KBM-7 (cell line): ENCODE measurements around the gene TNN.
A peak's percentile ranks its signal among the peaks of the same experiment; 100 is the strongest.

Source experiments
- DNase-seq: peaks from one replicate; pipeline ENCODE4 v3.0.0-alpha.2; 2015
- in situ Hi-C: fragments of 300-500 bp; cut with MboI; formaldehyde crosslinking; loops from 2 replicates; pipeline ENCODE4 v1.14.3; 2020; ENCODE audit warnings: low sequenced_read_pairs, low pct_unique_long_range_greater_than_20kb, mixed read lengths

TNN gene

DNA sequence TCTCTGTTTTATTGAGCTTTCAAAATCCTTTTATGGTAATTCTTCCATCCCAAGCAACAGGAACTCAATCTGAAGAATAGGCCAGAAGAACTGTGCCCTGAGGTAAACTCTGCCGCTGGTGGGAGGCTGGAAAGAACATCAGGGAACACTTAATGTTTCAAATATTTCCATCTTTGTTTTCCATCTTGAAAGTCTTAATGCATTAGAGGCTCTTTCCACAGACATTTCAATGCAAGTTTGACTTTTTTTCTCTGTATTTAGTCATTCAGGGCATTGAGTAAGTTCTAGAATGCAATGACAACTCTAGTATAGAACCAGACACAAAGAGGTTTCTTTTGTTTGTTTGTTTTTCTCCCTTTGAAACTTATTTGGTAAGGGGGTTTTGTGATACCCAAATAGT, 63.5 kb downstream of the TNN start:
- in situ Hi-C loops: loop anchor here (25.0 kb wide), 1 partner anchor 94 kb away; no protein-coding TSS in a partner anchor
- DNase-seq: no peak

DNA sequence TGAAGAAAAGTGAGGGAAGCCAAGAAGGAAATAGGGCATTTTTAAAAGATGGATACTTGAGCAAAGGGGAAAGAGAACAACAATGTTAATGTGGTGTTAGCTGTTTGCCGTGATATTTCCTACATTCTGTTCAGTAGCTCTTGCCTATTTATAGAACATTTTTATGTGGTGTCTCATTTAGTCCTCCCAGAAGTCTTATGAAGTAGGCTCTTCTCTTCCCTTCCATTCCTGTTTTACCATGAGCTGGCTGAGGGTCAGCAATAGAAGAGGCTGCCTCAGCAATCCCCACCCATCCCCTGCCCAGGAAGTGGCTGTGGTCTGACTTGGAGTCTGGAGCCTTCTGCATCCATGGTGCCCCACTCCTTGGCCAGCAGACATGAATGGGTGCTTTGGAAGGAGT, 64.8 kb downstream of the TNN start:
- in situ Hi-C loops: loop anchor here (25.0 kb wide), 1 partner anchor 95 kb away; no protein-coding TSS in a partner anchor
- DNase-seq: no peak

DNA sequence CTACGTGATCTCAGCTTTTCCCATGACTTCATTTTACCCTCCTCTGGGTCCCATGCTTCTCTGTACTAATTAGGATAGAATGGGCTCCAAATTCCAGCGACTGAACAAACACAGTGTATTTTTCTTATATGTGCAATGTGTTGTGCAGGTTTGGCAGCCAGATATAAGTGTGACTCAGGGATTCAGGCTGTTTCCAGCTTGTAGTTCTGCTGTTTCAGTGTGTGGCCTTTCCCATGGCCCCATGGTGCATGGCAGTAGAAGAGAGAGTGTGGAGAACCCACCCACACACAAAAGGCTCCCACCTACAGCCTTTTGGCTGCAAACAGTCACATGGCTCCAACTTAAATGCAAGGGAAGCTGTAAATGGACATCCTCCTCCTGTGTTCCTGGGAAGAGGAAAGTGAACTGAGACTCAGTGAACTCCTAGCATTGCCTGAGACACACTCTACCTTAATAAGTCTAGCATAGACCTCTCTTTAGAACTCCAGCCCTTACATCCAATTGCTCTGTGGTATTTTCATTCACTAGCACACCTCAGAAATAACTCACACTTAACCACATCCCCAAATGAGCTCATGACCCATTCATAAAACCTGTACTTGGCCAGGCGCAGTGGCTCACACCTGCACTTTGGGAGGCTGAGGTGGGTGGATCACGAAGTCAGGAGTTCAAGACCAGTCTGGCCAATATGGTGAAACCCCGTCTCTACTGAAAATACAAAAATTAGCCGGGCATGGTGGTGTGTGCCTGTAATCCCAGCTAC, 66.2 kb downstream of the TNN start:
- in situ Hi-C loops: loop anchor here (25.0 kb wide), 1 partner anchor 97 kb away; no protein-coding TSS in a partner anchor
- no peak for DNase-seq

DNA sequence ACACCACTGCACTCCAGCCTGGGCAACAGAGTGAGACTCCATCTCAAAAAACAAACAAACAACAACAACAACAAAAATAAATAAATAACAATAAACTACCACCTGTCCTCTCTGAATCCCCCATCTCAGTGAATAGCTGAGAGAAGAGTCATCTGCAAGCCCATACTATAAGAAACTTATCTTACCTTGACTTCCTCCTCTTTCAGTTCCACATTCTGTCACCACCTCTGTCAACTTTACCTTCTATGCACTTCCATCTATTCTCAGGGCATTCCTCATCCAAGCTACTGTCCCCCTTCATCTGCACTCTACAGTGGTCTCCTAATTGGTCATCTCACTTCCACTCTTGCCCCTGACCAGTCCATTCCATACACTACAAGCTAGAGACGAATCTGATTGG, 66.9 kb downstream of the TNN start:
- in situ Hi-C loops: loop anchor here (25.0 kb wide), 1 partner anchor 97 kb away; no protein-coding TSS in a partner anchor
- no peak for DNase-seq

DNA sequence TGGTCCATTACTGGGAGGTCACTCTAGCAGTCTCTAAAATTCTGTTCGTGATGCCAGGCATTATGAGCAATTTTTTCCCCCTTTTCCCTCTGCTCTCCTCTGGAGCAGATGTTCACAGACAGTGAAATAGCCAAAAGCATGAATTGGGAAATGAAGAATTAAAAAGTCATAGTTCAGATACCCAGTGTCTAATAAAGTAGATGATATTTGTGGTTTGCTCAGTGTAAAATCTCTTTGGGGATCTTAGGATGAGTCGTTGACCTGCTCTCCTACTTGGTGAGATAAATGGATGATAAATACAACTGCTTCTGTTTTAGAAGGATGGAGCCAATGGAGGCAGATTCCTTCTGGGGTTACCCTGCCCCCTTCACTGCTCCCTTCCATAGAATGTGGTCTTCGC, 68.6 kb downstream of the TNN start:
- DNase-seq: no peak
- in situ Hi-C loops: loop anchor here (25.0 kb wide), 1 partner anchor 99 kb away; no protein-coding TSS in a partner anchor

DNA sequence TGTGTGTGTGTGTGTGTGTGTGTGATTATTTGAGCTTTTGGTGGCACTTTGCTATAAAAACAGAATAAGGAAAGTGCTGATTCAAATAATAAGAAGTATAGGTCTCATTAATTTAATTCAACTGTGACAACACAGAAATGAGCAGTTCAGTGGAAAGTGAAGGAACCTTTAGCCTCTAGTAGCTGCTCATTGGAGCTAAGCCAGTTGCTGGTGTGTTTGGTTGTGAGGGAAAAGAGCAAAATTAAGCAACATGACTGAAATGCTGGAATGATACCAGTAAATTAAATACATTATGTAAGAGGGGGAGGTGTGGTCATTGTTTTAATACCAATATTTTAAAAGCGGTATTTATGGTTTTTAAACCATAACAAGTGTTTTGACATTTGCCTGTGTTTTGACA, 69.7 kb downstream of the TNN start:
- in situ Hi-C loops: loop anchor here (25.0 kb wide), 1 partner anchor 100 kb away; no protein-coding TSS in a partner anchor
- no peak for DNase-seq

DNA sequence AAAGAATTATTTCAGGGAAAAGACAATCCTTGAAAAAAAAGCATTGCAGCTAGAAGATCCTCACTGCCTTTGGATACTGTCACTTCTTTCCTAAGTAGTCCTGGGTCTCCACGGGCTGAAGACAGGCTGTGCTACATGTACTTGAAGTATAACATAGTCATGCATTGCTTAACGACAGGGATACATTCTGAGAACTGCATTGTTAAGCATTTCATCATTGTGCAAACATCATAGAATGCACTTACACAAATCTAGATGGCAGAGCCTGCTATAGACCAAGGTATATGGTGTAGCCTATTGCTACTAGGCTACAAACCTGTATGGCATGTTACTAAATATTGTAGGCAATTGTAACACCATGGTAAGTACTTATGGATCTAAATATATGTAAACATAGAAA, 70.9 kb downstream of the TNN start:
- DNase-seq: no peak
- in situ Hi-C loops: loop anchor here (25.0 kb wide), 1 partner anchor 101 kb away; no protein-coding TSS in a partner anchor

DNA sequence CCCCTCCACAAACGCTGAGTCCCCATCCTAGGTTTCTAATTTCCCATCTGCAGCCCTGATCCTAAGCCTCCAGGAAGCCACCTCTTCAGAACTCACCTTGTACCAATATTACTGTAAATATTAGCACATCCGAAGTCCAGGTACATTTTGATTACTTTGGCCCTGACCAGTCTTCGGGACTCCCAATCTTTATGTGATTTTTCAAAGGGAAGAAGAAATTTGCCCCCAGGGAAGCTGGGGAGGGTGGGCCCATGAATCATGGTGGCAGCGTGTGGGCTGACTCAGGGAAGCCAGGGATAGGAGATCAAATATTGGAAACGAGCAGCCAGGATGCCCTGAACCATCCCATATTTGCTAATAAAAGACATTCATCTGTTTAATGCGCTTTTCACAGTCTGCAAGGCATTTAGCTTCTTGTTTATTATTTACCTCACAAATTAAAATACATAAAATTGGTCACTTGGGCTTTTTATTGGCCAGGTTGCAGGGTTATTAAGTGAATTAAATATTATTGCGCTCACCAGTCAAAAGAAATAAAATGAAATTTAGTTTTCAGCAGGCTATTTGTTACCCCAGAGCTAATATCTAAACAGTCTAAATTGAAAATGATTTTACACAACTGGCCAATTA, 78.4 kb downstream of the TNN start:
- no peak for DNase-seq
- in situ Hi-C loops: loop anchor here (10.0 to 25.0 kb wide), 2 partner anchors 109 to 179 kb away; no protein-coding TSS in a partner anchor

DNA sequence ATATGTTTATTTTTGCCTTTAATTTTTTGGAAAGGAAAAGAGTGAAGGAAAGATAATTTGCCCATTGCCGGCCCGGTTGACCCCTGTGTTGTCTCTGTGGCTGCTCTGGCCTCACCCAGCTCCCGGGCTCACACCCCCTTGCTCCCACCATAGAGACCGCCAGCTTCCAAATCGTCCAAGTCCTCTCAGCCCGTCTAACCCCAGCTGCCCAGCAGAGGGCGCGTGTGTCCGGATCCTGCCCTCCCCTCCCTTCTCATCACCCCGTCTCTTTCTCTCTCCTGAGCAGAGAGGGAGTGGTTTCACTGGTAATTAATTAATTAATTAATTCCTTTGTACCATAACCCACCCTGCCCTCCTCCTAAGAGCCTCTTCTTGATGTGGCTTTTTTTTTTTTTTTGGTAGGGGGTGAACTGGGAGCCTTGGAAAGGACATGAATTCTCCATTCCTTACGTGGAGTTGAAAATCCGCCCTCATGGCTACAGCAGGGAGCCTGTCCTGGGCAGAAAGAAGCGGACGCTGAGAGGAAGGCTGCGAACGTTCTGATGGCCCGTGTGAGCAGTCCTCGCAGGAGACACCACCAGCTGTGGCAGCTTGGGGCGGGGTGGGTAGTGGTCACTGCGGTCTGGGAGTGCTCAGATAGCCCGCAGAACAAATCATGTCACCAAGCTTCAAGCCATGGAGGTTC, 79.0 kb downstream of the TNN start:
- in situ Hi-C loops: loop anchor here (10.0 to 25.0 kb wide), 2 partner anchors 109 to 178 kb away; no protein-coding TSS in a partner anchor
- DNase-seq: peak; percentile 81

DNA sequence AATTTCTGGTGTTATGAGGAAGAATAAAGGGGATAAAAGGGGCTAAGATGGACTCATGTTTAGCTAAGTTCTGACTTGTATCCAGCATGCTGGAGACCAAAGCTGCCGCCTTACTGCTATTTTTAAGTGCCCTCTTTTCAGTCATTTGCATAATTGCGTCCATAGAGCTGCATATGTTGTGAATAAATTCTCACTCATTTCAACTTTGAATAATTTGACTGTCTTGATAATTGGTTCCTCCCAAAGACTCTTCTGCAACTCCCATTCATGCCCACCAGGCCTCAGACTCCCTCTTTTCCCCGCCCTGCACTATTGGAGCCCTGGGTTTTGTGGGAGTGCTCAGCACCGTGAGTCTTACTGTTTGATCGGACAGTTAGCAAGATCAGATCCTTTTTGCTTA, 79.9 kb downstream of the TNN start:
- DNase-seq: no peak
- in situ Hi-C loops: loop anchor here (10.0 to 25.0 kb wide), 2 partner anchors 110 to 177 kb away; no protein-coding TSS in a partner anchor

DNA sequence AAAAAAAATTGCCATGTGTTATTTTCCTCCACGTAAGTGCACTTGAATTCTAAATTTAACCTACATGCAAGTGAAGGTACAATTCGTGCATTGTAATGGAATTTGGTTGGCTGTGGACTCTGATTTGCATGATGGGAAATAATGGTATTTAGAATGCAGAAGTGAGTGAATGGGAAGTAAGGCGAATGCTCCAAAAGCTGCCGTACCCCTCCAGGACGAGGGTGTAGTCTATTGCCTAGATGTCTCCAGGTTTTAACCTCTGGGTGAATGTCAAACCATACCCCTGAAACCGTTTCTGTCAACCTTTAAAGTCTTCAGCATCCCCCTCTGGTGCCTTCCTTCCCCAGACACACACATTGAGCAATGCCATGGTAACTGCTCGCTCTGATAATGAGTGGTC, 80.4 kb downstream of the TNN start:
- no peak for DNase-seq
- in situ Hi-C loops: loop anchor here (10.0 to 25.0 kb wide), 2 partner anchors 111 to 177 kb away; no protein-coding TSS in a partner anchor

DNA sequence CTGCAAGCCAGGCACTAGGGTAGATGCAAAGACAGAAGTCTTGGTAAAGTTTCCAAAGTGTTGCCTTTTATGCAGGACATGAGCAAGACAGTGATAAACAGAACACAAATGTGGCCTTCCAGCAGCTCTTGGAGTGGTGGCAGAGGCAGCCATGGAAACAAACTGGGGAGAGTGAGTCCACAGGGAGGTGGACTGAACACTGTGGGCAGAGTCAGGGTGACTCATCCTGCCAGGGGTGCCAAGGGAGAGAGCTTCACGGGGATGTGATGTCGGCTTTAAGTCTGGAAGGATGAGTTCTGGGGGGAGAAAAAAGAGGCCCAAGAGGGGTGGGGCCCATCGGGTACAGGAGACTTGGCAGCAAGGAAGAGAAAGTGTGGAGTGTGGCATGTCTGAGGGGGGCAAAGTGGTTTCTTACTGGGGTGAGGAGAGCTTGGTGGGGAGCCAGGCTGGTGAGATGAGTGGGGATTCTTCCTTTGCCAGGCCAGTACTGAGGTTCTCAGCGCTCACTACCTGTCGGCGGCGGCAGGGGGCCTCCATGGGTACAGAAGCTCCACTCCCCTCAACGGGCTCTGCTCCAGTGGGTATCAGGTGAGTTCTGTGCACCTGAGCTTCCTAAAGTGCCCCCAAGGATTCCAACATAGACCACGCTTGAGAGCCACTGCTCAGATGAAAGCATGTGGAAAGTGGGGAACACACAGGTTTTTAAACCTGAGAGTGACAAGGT, 83.1 kb downstream of the TNN start:
- DNase-seq: no peak
- in situ Hi-C loops: no loop called here

DNA sequence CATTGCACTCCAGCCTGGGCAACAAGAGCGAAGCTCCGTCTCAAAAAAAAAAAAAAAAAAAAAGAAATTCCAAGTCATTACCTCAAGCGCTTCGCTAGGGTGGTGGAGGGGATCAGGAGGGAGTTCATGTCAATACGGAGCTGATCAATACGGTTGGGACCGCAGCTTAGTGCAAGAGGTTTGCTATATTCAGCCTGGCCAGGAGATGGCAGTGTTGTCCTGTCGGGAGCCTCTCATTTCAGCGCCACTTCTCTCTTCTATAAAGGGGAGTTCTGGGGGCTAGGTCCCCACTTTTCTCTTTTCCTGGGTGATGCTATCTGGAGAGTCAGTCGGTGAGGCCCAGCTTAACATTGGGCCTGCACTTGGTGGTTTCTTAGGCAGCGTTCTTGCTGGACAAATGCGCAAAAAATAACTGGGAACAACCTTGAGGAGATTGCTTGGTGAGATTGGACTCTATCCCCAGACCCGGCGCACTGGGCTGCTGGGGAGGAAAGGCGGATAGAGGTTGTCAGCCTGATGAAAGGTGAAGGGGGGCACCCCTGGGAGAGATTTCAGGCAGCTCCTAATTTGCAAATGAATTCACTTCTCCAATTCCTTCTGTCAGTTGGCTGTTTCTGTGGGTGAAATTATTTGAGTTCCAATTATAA, 84.5 kb downstream of the TNN start:
- in situ Hi-C loops: no loop called here
- DNase-seq: peak; percentile 66

DNA sequence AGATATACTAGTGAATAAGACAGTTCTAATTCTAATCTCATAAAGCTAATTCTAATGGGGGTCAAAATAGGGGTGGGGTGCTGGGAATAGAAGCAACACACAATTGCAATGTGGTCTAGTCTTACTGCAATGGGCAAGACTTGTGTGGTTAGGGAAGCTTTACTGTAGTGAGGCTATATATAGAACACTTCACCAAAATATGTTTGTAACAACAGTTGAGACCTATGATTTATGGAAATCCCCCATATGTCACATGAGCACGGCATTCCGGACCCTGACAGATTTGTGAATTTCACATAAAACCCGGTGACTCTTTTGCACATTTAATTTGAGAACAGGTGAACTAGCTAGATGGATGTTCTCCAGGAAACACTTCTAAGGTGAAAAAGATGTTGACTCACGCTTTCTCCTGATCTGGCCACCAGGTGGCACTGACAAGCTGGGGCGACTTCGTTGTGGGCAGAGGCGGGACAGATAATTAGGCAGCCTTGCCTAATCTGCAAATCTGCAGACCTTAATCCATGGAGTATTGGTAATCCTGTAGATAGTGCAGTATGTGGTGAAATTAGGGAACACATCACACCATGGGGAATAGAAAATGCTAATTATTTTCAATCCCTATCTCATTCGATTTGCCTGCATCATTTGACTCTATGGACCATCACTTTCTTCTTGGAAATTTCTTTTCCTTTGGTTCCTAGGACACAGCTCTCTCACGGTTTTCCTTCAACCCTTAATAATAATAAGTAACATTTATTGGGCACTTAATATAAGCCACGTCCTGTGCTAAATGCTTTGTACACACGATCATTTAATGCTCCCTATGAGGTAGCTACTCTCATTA, 87.2 kb downstream of the TNN start:
- peak; percentile 80 for DNase-seq
- in situ Hi-C loops: no loop called here

DNA sequence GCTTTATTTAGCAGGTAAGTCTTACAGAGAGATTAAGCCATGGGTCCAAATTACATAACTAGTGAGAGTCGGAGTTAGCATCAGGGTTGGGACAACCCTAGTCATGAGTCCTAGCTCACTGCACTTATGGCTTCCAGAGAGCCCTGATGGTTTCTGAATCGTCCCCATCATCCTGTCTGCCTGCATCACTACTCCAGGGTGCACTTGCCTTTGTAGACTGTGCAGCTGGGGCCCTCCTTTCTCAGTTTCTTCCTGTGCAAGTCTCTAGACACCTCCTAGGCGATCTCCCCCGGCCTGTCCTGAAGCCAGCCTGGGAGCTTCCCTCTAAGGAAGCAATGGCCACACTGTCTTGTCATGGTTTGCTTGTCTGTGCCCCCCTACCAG, 87.8 kb downstream of the TNN start:
- in situ Hi-C loops: no loop called here
- DNase-seq: no peak

DNA sequence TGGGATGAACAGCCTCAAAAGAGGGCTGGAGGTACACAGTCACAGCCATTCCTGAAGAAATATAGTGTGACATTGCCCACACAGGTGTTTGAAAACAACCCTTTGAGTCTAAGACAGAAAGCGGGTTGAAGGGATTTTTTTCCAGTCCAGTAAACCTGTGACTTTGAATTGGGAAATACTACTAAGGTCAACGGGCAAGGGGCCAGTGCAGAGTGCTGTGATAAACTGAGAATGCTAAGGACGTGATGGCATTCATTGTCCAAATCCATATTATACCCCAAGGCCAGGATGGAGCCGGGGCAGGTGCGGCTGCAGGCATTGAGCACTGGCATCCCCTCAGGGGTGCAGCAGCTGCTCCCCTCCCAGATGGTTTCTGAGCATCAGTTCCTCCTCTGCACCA, 88.3 kb downstream of the TNN start:
- DNase-seq: no peak
- in situ Hi-C loops: no loop called here

DNA sequence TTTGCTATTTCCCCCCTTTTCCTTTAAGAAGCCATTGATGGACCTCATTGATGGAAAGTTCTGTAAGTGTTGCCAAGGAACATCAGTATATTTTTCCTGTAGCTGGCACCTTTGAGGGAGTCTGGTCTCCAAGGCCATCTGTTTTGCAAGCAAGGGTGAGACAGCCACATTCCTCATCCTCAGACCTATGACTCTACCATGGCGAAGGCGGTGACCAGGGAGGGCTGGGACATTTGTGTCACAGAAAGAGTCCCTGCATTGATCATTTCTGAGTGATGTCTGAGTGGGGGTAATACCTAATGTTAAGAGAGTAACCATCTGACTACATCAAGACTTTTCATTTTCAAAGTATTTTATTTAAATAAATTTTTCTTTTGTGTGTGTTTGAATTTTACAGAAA, 89.6 kb downstream of the TNN start:
- in situ Hi-C loops: no loop called here
- DNase-seq: no peak

DNA sequence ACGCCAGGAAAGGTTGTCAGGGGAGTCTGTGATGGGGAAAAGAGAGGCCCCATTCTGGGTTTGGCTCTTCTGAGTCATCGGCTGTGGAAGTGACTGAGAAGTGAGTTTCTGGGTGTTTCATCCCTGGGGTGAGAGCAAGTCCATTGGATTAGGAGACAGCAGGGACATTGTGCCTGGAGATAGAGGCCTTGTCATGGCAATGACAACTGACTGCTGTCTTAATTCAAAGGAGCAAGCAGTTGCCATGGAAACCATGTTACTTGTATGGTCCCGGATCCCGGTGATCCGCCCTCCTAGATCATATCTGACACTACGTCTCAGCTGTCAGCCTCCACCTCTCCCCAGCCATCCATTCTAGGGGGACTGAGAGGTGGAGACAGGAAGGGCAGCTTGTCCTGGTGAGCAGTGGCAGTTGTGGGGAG, 90.5 kb downstream of the TNN start:
- in situ Hi-C loops: no loop called here

More for the DNA sequence above, 90.5 kb downstream of the TNN start:
- DNase-seq: no peak
